Globus pallidus (tissue), 1 donor: ENCODE data around the gene CRACR2A.

ENCODE experiments used
- DNase-seq: peaks from one replicate; pipeline ENCODE4 v3.0.0-alpha.2; 2015; ENCODE audit warnings: low spot score

The CRACR2A gene

GRCh38 chr12:3595721-3596120 lies 157.2 kb downstream of the CRACR2A start:
- no peak for DNase-seq

GRCh38 chr12:3594966-3595365 lies 157.9 kb downstream of the CRACR2A start:
- no peak for DNase-seq

- no peak for DNase-seq
Measured at GRCh38 chr12:3593906-3594483, 158.9 kb downstream of the CRACR2A start.

GRCh38 chr12:3592856-3593625 lies 159.9 kb downstream of the CRACR2A start:
- DNase-seq: no peak

GRCh38 chr12:3589745-3590144 lies 163.2 kb downstream of the CRACR2A start:
- no peak for DNase-seq

- DNase-seq: no peak
Measured at GRCh38 chr12:3587402-3588013, 165.4 kb downstream of the CRACR2A start.

- no peak for DNase-seq
Measured at GRCh38 chr12:3583656-3584334, 169.1 kb downstream of the CRACR2A start.

- no peak for DNase-seq
Measured at GRCh38 chr12:3580094-3580749, 172.7 kb downstream of the CRACR2A start.

- no peak for DNase-seq
Measured at GRCh38 chr12:3579446-3580093, 173.3 kb downstream of the CRACR2A start.

GRCh38 chr12:3578557-3578956 lies 174.4 kb downstream of the CRACR2A start:
- DNase-seq: no peak

GRCh38 chr12:3576891-3577290 lies 176.0 kb downstream of the CRACR2A start:
- no peak for DNase-seq

GRCh38 chr12:3574986-3575385 lies 177.9 kb downstream of the CRACR2A start:
- no peak for DNase-seq

GRCh38 chr12:3572560-3572959 lies 180.3 kb downstream of the CRACR2A start:
- DNase-seq: no peak

GRCh38 chr12:3571724-3572123 lies 181.2 kb downstream of the CRACR2A start:
- DNase-seq: no peak

GRCh38 chr12:3571323-3571722 lies 181.6 kb downstream of the CRACR2A start:
- DNase-seq: no peak

GRCh38 chr12:3568695-3569094 lies 184.2 kb downstream of the CRACR2A start:
- DNase-seq: no peak

- DNase-seq: no peak
Measured at GRCh38 chr12:3565985-3566384, 186.9 kb downstream of the CRACR2A start.
